ENCODE data around the gene WIPF1.

Gene WIPF1

DNA sequence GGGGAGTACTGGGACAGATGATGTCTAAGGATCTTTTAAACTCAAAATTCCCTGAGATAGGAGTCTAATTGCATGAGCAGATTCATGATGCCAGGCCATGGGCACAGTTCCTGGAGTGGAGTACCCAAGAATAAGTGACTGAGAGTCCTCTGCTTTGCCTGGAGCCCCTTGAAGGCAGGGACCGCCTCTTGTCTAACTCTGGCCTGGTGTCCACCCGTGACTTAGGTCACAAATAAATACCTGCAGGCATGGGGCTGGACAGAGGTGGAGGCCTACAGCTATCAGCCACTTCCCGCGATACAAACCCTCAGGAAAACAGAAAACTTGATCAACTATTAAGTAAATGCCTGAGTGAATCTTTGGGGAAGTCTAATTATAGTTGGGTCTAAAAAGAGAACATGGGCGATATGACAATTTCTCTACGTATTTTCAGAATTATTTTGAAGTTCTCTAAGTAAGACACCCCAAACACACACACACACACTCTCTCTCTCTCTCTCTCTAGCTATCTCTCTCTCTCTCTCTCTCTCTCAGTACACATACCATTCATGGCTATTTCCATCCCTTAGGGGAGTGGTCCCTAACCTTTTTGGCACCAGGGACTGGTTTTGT is 1.8 kb upstream of the WIPF1 start:
- no peak overlapping the region for H2BK120ac ChIP-seq (ENCODE audit: low read depth, low read length)
- H3K4ac ChIP-seq (ENCODE audit: low read length): no peak overlapping the region
- no peak overlapping the region for H3K23ac ChIP-seq (ENCODE audit: low read depth, low read length, poor library complexity)
- no peak overlapping the region for H2BK5ac ChIP-seq (ENCODE audit: low read length)
- H3K4me2 ChIP-seq (ENCODE audit: insufficient read depth, low read length, poor library complexity, severe bottlenecking): no peak overlapping the region
- H3K4me3 ChIP-seq (ENCODE audit: low read length in 2 of 2): no peak overlapping the region
- no peak overlapping the region for H3K14ac ChIP-seq (ENCODE audit: low read length)
- no peak overlapping the region for H3K27ac ChIP-seq (replicated peaks; ENCODE audit: low read length)
- H3K9ac ChIP-seq (ENCODE audit: low read depth, low read length, poor library complexity): no peak overlapping the region
- H4K91ac ChIP-seq (ENCODE audit: low read depth, low read length, poor library complexity): no peak overlapping the region
- H3K9me3 ChIP-seq (replicated peaks in 1 of 2; ENCODE audit: control insufficient read depth in 2 of 2, insufficient read depth in 1 of 2, low read depth in 1 of 2, low read length in 2 of 2): peaks cover 0 to 7% of the 10 kb centered on the region in 2 donors
- H2BK12ac ChIP-seq (ENCODE audit: low read length): no peak overlapping the region
- H3K79me1 ChIP-seq (ENCODE audit: low read depth, low read length): no peaks in the 10 kb centered on the region
- no peak overlapping the region for H4K8ac ChIP-seq (ENCODE audit: low read depth, low read length)
- no peak overlapping the region for H2BK15ac ChIP-seq (ENCODE audit: low read length)
- no peak overlapping the region for H2AK5ac ChIP-seq (ENCODE audit: low read depth, low read length)
- no CpG with 5 or more reads among the region's 6 CpGs for WGBS, 2 donors (ENCODE audit: extremely low coverage in 2 of 2, insufficient read length in 2 of 2, insufficient replicate concordance in 1 of 2)
- H3K36me3 ChIP-seq (replicated peaks in 1 of 2; ENCODE audit: control insufficient read depth in 2 of 2, insufficient read depth in 2 of 2, low read length in 2 of 2): peaks cover 3 to 4% of the 10 kb centered on the region in 2 donors
- H3K27me3 ChIP-seq (ENCODE audit: control insufficient read depth in 3 of 3, insufficient read depth in 3 of 3, low read depth in 1 of 3, low read length in 3 of 3): no peaks in the 10 kb centered on the region
- H3K4me1 ChIP-seq (ENCODE audit: control insufficient read depth in 2 of 2, insufficient read depth in 1 of 2, low read depth in 1 of 2, low read length in 2 of 2): peaks cover 0 to 6% of the 10 kb centered on the region in 2 donors
- H2AFZ ChIP-seq (ENCODE audit: low read length): no peak overlapping the region
- DNase-seq (ENCODE audit: low spot score): no peak
- no peak overlapping the region for H3K18ac ChIP-seq (ENCODE audit: low read length)

DNA sequence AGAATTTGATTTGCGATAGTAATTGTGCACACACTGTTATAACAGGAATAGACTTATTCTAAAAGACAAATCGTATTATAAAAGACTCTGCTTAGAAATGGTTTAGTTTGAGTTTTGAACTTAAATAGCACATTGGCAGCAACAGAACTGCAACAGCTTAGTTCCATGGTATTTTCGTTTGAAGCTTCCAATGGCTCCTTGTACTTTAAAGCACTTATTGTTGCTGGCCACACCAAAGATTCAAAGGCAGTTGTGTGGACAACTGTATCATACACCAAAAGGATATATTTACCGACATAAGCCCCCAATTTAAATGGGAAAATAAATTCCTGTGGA is 627 bp downstream of the WIPF1 start:
- no peak for DNase-seq (ENCODE audit: low spot score)
- Histone ChIP-seq H3K9me3 (replicated peaks in 1 of 2; ENCODE audit: control insufficient read depth in 2 of 2, insufficient read depth in 1 of 2, low read depth in 1 of 2, low read length in 2 of 2) (peaks cover 0 to 7% of the 10 kb centered on the region in 2 donors), H2BK15ac (ENCODE audit: low read length) (no peak overlapping the region), H3K14ac (ENCODE audit: low read length) (no peak overlapping the region), H2AK5ac (ENCODE audit: low read depth, low read length) (no peak overlapping the region), H3K36me3 (replicated peaks in 1 of 2; ENCODE audit: control insufficient read depth in 2 of 2, insufficient read depth in 2 of 2, low read length in 2 of 2) (peaks cover 3 to 4% of the 10 kb centered on the region in 2 donors), H3K4ac (ENCODE audit: low read length) (no peak overlapping the region), H3K4me3 (ENCODE audit: low read length in 2 of 2) (no peak overlapping the region), H2AFZ (ENCODE audit: low read length) (no peak overlapping the region), H2BK5ac (ENCODE audit: low read length) (no peak overlapping the region), H3K27me3 (ENCODE audit: control insufficient read depth in 3 of 3, insufficient read depth in 3 of 3, low read depth in 1 of 3, low read length in 3 of 3) (no peaks in the 10 kb centered on the region), H3K4me1 (ENCODE audit: control insufficient read depth in 2 of 2, insufficient read depth in 1 of 2, low read depth in 1 of 2, low read length in 2 of 2) (peaks cover 4 to 7% of the 10 kb centered on the region in 2 donors), H2BK120ac (ENCODE audit: low read depth, low read length) (no peak overlapping the region), H3K18ac (ENCODE audit: low read length) (no peak overlapping the region), H3K4me2 (ENCODE audit: insufficient read depth, low read length, poor library complexity, severe bottlenecking) (no peak overlapping the region), H2BK12ac (ENCODE audit: low read length) (no peak overlapping the region), H3K23ac (ENCODE audit: low read depth, low read length, poor library complexity) (no peak overlapping the region), H4K8ac (ENCODE audit: low read depth, low read length) (no peak overlapping the region), H4K91ac (ENCODE audit: low read depth, low read length, poor library complexity) (no peak overlapping the region), H3K27ac (replicated peaks; ENCODE audit: low read length) (no peak overlapping the region), H3K9ac (ENCODE audit: low read depth, low read length, poor library complexity) (no peak overlapping the region), H3K79me1 (ENCODE audit: low read depth, low read length) (no peaks in the 10 kb centered on the region)
- no CpG with 5 or more reads among the region's 4 CpGs for WGBS, 2 donors (ENCODE audit: extremely low coverage in 2 of 2, insufficient read length in 2 of 2, insufficient replicate concordance in 1 of 2)

DNA sequence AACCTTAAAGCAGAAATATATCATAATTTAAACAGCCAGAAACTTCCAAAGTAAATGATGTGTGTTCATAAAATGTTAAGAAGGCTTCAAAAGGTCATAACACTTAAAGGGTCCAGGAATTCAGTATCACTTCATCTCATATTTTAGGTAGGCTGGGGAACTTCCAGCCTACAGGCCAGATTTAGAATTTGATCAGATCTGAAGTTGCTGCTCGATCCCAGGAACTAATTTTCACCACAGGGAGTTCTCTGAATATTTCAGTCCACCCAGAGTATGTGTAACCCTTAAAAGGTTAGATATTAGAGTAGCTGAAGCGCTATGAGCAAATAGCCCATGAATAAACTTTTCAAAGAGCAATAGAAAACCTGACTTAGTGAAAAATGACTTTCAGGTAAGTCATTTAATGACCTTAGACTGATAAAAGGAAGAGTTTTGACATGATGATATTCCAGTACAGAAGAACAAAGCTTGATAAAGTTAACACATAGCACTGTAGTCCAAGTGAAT is 1.7 kb downstream of the WIPF1 start:
- H4K8ac ChIP-seq (ENCODE audit: low read depth, low read length): no peak overlapping the region
- H3K4ac ChIP-seq (ENCODE audit: low read length): no peak overlapping the region
- H2BK15ac ChIP-seq (ENCODE audit: low read length): no peak overlapping the region
- H3K9me3 ChIP-seq (replicated peaks in 1 of 2; ENCODE audit: control insufficient read depth in 2 of 2, insufficient read depth in 1 of 2, low read depth in 1 of 2, low read length in 2 of 2): peaks cover 0 to 7% of the 10 kb centered on the region in 2 donors
- H3K4me3 ChIP-seq (ENCODE audit: low read length in 2 of 2): no peak overlapping the region
- no peak overlapping the region for H4K91ac ChIP-seq (ENCODE audit: low read depth, low read length, poor library complexity)
- no peak overlapping the region for H3K27ac ChIP-seq (replicated peaks; ENCODE audit: low read length)
- H3K4me2 ChIP-seq (ENCODE audit: insufficient read depth, low read length, poor library complexity, severe bottlenecking): no peak overlapping the region
- H2BK5ac ChIP-seq (ENCODE audit: low read length): no peak overlapping the region
- no CpG with 5 or more reads among the region's 2 CpGs for WGBS, 2 donors (ENCODE audit: extremely low coverage in 2 of 2, insufficient read length in 2 of 2, insufficient replicate concordance in 1 of 2)
- H3K14ac ChIP-seq (ENCODE audit: low read length): no peak overlapping the region
- no peak for DNase-seq (ENCODE audit: low spot score)
- no peak overlapping the region for H2AK5ac ChIP-seq (ENCODE audit: low read depth, low read length)
- peaks cover 4 to 7% of the 10 kb centered on the region in 2 donors for H3K4me1 ChIP-seq (ENCODE audit: control insufficient read depth in 2 of 2, insufficient read depth in 1 of 2, low read depth in 1 of 2, low read length in 2 of 2)
- no peak overlapping the region for H2BK12ac ChIP-seq (ENCODE audit: low read length)
- H3K79me1 ChIP-seq (ENCODE audit: low read depth, low read length): no peaks in the 10 kb centered on the region
- H3K27me3 ChIP-seq (ENCODE audit: control insufficient read depth in 3 of 3, insufficient read depth in 3 of 3, low read depth in 1 of 3, low read length in 3 of 3): no peaks in the 10 kb centered on the region
- no peak overlapping the region for H3K23ac ChIP-seq (ENCODE audit: low read depth, low read length, poor library complexity)
- no peak overlapping the region for H3K9ac ChIP-seq (ENCODE audit: low read depth, low read length, poor library complexity)
- no peak overlapping the region for H2AFZ ChIP-seq (ENCODE audit: low read length)
- H2BK120ac ChIP-seq (ENCODE audit: low read depth, low read length): no peak overlapping the region
- H3K18ac ChIP-seq (ENCODE audit: low read length): no peak overlapping the region
- peaks cover 0 to 3% of the 10 kb centered on the region in 2 donors for H3K36me3 ChIP-seq (replicated peaks in 1 of 2; ENCODE audit: control insufficient read depth in 2 of 2, insufficient read depth in 2 of 2, low read length in 2 of 2)

DNA sequence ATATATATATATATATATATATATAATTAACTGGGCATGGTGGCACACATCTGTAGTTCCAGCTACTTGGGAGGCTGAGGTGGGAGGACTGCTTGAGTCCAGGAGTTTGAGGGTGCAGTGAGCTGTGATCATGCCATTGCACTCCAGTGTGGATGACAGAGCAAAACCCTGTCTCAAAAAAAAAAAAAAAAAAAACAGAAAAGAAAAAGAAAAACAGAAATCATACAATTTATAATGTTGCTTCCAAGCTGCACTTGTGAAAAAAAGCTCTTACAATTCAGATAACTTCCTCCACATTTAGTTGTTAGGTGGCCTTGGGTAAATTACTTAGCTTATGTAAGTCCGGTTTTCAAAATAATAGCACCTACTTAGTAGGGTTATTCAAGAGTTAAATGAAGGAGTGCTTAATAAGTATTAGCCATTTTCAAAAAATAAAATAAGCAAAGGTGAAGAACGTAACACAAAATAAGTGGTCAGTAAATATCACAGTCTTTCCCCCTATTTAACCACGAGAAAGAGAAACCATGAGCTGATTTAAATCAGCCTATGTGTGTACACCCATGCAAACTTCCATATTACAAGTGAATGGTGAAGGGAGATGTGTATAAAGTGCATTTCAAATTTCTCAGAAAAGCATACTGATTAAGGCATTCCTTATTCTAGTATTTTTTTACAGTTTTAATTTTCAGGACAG is 2.3 kb downstream of the WIPF1 start:
- Histone ChIP-seq H3K9ac (ENCODE audit: low read depth, low read length, poor library complexity) (no peak overlapping the region), H3K79me1 (ENCODE audit: low read depth, low read length) (no peaks in the 10 kb centered on the region), H2AFZ (ENCODE audit: low read length) (no peak overlapping the region), H2AK5ac (ENCODE audit: low read depth, low read length) (no peak overlapping the region), H2BK5ac (ENCODE audit: low read length) (no peak overlapping the region), H4K8ac (ENCODE audit: low read depth, low read length) (no peak overlapping the region), H3K36me3 (replicated peaks in 1 of 2; ENCODE audit: control insufficient read depth in 2 of 2, insufficient read depth in 2 of 2, low read length in 2 of 2) (no peaks in the 10 kb centered on the region), H3K14ac (ENCODE audit: low read length) (no peak overlapping the region), H3K4me2 (ENCODE audit: insufficient read depth, low read length, poor library complexity, severe bottlenecking) (no peak overlapping the region), H3K9me3 (replicated peaks in 1 of 2; ENCODE audit: control insufficient read depth in 2 of 2, insufficient read depth in 1 of 2, low read depth in 1 of 2, low read length in 2 of 2) (peaks cover 0 to 4% of the 10 kb centered on the region in 2 donors), H2BK120ac (ENCODE audit: low read depth, low read length) (no peak overlapping the region), H2BK15ac (ENCODE audit: low read length) (no peak overlapping the region), H3K4me1 (ENCODE audit: control insufficient read depth in 2 of 2, insufficient read depth in 1 of 2, low read depth in 1 of 2, low read length in 2 of 2) (peaks cover 4 to 7% of the 10 kb centered on the region in 2 donors), H2BK12ac (ENCODE audit: low read length) (no peak overlapping the region), H3K4ac (ENCODE audit: low read length) (no peak overlapping the region), H3K18ac (ENCODE audit: low read length) (no peak overlapping the region), H3K23ac (ENCODE audit: low read depth, low read length, poor library complexity) (no peak overlapping the region), H3K4me3 (ENCODE audit: low read length in 2 of 2) (no peak overlapping the region), H3K27me3 (ENCODE audit: control insufficient read depth in 3 of 3, insufficient read depth in 3 of 3, low read depth in 1 of 3, low read length in 3 of 3) (no peaks in the 10 kb centered on the region), H4K91ac (ENCODE audit: low read depth, low read length, poor library complexity) (no peak overlapping the region), H3K27ac (replicated peaks; ENCODE audit: low read length) (no peak overlapping the region)
- no CpG with 5 or more reads among the region's 3 CpGs for WGBS, 2 donors (ENCODE audit: extremely low coverage in 2 of 2, insufficient read length in 2 of 2, insufficient replicate concordance in 1 of 2)
- no peak for DNase-seq (ENCODE audit: low spot score)

All from neuronal stem cell (in vitro differentiated cells).